K562 (cell line): ENCODE results near the gene HLCS. TPM values are rescaled to one million over a fixed set of nuclear protein-coding genes. Genes with fewer than 3 reads are reported as not detected.

Source experiments
- HMG20A ChIP-seq: fragments of 450-650 bp; formaldehyde crosslinking; conservative IDR thresholded peaks from 2 replicates; pipeline ENCODE4 v1.4.0; 2020; ENCODE audit warnings: mild to moderate bottlenecking, mixed read lengths
- MTF1 ChIP-seq: fragments of 250-450 bp; sonication (Bioruptor Pico); IDR thresholded peaks from 2 replicates; pipeline ENCODE4 v1.9.0; 2021; ENCODE audit warnings: moderate library complexity, mild to moderate bottlenecking, inconsistent platforms, borderline replicate concordance
- POU5F1 ChIP-seq: fragments of 150-350 bp; IDR thresholded peaks from 2 replicates; pipeline ENCODE4 v1.6.1; 2014; ENCODE audit warnings: borderline replicate concordance, low read length, low read depth, mild to moderate bottlenecking; ENCODE audit not compliant: partially characterized antibody
- RBM39 ChIP-seq: fragments of 200-400 bp; formaldehyde crosslinking; optimal IDR thresholded peaks from 2 replicates; pipeline ENCODE3; 2018; ENCODE audit warnings: low read depth, low read length
- SIN3A ChIP-seq, 2 experiments: fragments of 150-350 bp in 1 of 2; IDR thresholded peaks; 2 replicates each; pipeline ENCODE4 v1.6.1; 2011 to 2016; ENCODE audit warnings: borderline replicate concordance in 2 of 2, low read depth in 2 of 2, low read length in 2 of 2, mild to moderate bottlenecking in 2 of 2, moderate library complexity in 2 of 2; ENCODE audit not compliant: control insufficient read depth in 1 of 2
- SIX5 ChIP-seq, 2 experiments: IDR thresholded peaks; 2 replicates each; pipeline ENCODE4 v1.6.1; 2011; ENCODE audit warnings: low read length in 2 of 2, borderline replicate concordance in 1 of 2, low read depth in 1 of 2, mild to moderate bottlenecking in 1 of 2, moderate library complexity in 1 of 2; ENCODE audit not compliant: insufficient read depth in 1 of 2
- THRAP3 ChIP-seq: fragments of 450-650 bp; IDR thresholded peaks from 2 replicates; pipeline ENCODE4 v1.6.1; 2016; ENCODE audit warnings: mild to moderate bottlenecking, inconsistent platforms, borderline replicate concordance
- ZNF239 ChIP-seq: fragments of 250-450 bp; sonication (Bioruptor Pico); IDR thresholded peaks from 2 replicates; pipeline ENCODE4 v1.4.0; 2020; ENCODE audit warnings: mild to moderate bottlenecking
- ZNF24 ChIP-seq: fragments of 450-650 bp; IDR thresholded peaks from 2 replicates; pipeline ENCODE4 v1.6.1; 2016
- ZNF3 ChIP-seq: fragments of 250-450 bp; sonication (Bioruptor Pico); IDR thresholded peaks from 2 replicates; pipeline ENCODE4 v1.5.0; 2021; ENCODE audit warnings: mild to moderate bottlenecking, moderate library complexity
- ZNF668 ChIP-seq: fragments of 250-450 bp; sonication (Bioruptor Pico); IDR thresholded peaks from 2 replicates; pipeline ENCODE4 v1.8.0; 2022; ENCODE audit warnings: mild to moderate bottlenecking, inconsistent platforms
- polyA plus RNA-seq, 8 experiments: library from polyadenylated mRNA; depleted of rRNA in 4 of 8; stranded (reverse) in 5 of 8; unstranded in 3 of 8; fragments of >200 nt; fragmentation: Nextera tagmentation in 2 of 8; fragmentation: Illumina TruSeq in 1 of 8; extraction: Ambion mirVana in 2 of 8; extraction: Trizol in 1 of 8; gene quantifications; 2 replicates each; pipeline versions ENCODE4 v1.2.1 to v1.2.3, GENCODE V29; 2011 to 2014; ENCODE audit warnings: inconsistent platforms in 1 of 8, missing spikeins in 1 of 8
- total RNA-seq, 7 experiments: library from RNA; depleted of rRNA in 6 of 7; stranded (reverse); fragments of >200 nt in 6 of 7; fragmentation: Illumina TruSeq in 2 of 7; extraction: Trizol in 2 of 7; gene quantifications; 2 replicates each; pipeline versions ENCODE4 v1.2.1 to v1.2.3, GENCODE V29; 2011 to 2021; ENCODE audit warnings: low replicate concordance in 1 of 7
- TF ChIP-seq, protein P1 (sequence below), 2 experiments: fragments of 200-800 bp in 1 of 2; sonication (Bioruptor generic) in 1 of 2; sonication (generic) in 1 of 2; formaldehyde crosslinking in 1 of 2; IDR thresholded peaks in 1 of 2; conservative IDR thresholded peaks in 1 of 2; 2 replicates each; pipeline versions ENCODE4 v1.5.0 to v1.6.1; 2016 to 2020; ENCODE audit warnings: missing compliant biosample characterization in 1 of 2, missing genetic modification characterization in 1 of 2, missing genetic modification reagents in 1 of 2
- TF ChIP-seq, protein P2 (sequence below): sonication (generic); formaldehyde crosslinking; IDR thresholded peaks from 2 replicates; pipeline ENCODE4 v1.8.0; 2023; ENCODE audit warnings: mild to moderate bottlenecking, missing genetic modification reagents
- TF ChIP-seq, protein P3 (sequence below): fragments of 450-650 bp; IDR thresholded peaks from 2 replicates; pipeline ENCODE4 v1.7.1; 2018; ENCODE audit warnings: mild to moderate bottlenecking, low read depth; ENCODE audit not compliant: partially characterized antibody
- TF ChIP-seq, protein P4 (sequence below): fragments of 450-650 bp; IDR thresholded peaks from 2 replicates; pipeline ENCODE4 v1.6.1; 2017; ENCODE audit warnings: antibody characterized with exemption

Gene HLCS
- total and polyA plus RNA-seq, 9 of the 15 experiments (the other 6 are each of a cell fraction or from before 2014, with no cell fraction given), result 3.0 to 21.5 (median 17.1) TPM

DNA sequence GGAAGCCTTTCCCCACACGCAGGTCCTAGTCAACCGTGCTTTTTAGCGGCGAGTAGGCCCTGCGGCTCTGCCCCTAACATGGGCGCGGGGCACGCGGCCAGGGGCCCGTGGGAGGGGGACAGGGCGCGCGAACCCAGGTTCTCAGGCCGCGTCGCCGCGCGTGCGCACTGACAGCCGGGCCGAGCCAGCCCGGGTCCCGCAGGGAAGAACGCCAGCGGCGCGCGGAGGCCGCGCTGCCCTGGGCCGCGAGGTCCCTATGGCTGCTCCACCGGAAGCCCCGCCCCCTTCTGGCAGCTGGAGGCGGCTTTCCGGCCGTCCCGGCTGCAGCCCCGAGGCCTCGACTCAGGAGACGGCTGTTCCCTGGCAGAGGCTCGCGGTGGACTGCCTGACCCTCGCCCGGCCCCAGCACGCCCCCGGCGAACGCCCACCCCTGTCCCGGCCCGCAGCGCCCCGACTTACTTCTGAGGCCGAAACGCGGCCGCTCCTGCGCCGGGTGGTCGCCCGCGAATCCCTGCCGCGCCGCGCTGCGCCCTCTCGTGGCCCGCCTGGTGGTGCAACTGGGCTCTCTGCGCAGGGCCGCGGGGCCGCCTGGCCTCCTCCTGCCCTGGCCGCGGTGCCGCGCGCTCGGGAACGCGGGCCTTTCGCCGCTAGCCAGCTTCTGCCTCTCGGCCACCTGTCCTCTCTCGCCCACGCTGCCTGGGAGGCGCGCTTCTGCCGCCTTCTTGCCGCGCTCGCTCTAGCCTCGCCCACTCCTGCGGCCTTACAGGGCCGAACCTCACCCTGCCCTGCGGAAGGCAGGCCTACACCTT, 23.4 kb upstream of the HLCS start (continued):
- TF ChIP-seq, protein P1, sequence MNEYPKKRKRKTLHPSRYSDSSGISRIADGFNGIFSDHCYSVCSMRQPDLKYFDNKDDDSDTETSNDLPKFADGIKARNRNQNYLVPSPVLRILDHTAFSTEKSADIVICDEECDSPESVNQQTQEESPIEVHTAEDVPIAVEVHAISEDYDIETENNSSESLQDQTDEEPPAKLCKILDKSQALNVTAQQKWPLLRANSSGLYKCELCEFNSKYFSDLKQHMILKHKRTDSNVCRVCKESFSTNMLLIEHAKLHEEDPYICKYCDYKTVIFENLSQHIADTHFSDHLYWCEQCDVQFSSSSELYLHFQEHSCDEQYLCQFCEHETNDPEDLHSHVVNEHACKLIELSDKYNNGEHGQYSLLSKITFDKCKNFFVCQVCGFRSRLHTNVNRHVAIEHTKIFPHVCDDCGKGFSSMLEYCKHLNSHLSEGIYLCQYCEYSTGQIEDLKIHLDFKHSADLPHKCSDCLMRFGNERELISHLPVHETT (CRISPR knock-in tag; conservative IDR thresholded peaks at IDR 0.05 in 1 of 2, IDR thresholded peaks at IDR 0.05 in 1 of 2), result peak in 1 of 2 experiments; percentile 80; a peak in 2 of 4 replicates
- TF ChIP-seq ZNF3 (CRISPR knock-in tag), result no peak
- TF ChIP-seq ZNF239 (CRISPR knock-in tag), result no peak; the same call in 1 of the 2 replicates
- TF ChIP-seq ZNF668 (CRISPR knock-in tag), result peak; percentile 81; the same call in 1 of the 2 replicates
- TF ChIP-seq, protein P2, sequence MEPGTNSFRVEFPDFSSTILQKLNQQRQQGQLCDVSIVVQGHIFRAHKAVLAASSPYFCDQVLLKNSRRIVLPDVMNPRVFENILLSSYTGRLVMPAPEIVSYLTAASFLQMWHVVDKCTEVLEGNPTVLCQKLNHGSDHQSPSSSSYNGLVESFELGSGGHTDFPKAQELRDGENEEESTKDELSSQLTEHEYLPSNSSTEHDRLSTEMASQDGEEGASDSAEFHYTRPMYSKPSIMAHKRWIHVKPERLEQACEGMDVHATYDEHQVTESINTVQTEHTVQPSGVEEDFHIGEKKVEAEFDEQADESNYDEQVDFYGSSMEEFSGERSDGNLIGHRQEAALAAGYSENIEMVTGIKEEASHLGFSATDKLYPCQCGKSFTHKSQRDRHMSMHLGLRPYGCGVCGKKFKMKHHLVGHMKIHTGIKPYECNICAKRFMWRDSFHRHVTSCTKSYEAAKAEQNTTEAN (CRISPR knock-in tag), result no peak
- TF ChIP-seq RBM39, result no peak
- TF ChIP-seq, protein P3, sequence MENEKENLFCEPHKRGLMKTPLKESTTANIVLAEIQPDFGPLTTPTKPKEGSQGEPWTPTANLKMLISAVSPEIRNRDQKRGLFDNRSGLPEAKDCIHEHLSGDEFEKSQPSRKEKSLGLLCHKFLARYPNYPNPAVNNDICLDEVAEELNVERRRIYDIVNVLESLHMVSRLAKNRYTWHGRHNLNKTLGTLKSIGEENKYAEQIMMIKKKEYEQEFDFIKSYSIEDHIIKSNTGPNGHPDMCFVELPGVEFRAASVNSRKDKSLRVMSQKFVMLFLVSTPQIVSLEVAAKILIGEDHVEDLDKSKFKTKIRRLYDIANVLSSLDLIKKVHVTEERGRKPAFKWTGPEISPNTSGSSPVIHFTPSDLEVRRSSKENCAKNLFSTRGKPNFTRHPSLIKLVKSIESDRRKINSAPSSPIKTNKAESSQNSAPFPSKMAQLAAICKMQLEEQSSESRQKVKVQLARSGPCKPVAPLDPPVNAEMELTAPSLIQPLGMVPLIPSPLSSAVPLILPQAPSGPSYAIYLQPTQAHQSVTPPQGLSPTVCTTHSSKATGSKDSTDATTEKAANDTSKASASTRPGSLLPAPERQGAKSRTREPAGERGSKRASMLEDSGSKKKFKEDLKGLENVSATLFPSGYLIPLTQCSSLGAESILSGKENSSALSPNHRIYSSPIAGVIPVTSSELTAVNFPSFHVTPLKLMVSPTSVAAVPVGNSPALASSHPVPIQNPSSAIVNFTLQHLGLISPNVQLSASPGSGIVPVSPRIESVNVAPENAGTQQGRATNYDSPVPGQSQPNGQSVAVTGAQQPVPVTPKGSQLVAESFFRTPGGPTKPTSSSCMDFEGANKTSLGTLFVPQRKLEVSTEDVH, result no peak
- TF ChIP-seq SIN3A (IDR thresholded peaks at IDR 0.05; ENCODE audit: borderline replicate concordance in 2 of 2, control insufficient read depth in 1 of 2, low read depth in 2 of 2, low read length in 2 of 2), result peak; percentile 53 to 62; a peak in 2 of 4 replicates
- TF ChIP-seq MTF1 (CRISPR knock-in tag), result no peak
- TF ChIP-seq HMG20A (CRISPR knock-in tag), result no peak
- 0 out of 2 replicates have a peak, but pooled peaks have one; percentile 61 for TF ChIP-seq ZNF24
- TF ChIP-seq, protein P4, sequence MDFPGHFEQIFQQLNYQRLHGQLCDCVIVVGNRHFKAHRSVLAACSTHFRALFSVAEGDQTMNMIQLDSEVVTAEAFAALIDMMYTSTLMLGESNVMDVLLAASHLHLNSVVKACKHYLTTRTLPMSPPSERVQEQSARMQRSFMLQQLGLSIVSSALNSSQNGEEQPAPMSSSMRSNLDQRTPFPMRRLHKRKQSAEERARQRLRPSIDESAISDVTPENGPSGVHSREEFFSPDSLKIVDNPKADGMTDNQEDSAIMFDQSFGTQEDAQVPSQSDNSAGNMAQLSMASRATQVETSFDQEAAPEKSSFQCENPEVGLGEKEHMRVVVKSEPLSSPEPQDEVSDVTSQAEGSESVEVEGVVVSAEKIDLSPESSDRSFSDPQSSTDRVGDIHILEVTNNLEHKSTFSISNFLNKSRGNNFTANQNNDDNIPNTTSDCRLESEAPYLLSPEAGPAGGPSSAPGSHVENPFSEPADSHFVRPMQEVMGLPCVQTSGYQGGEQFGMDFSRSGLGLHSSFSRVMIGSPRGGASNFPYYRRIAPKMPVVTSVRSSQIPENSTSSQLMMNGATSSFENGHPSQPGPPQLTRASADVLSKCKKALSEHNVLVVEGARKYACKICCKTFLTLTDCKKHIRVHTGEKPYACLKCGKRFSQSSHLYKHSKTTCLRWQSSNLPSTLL, result no peak
- TF ChIP-seq SIX5 (IDR thresholded peaks at IDR 0.05; ENCODE audit: borderline replicate concordance in 1 of 2, insufficient read depth in 1 of 2, low read depth in 1 of 2, low read length in 2 of 2), result no peak
- TF ChIP-seq POU5F1, result no peak
- TF ChIP-seq THRAP3, result no peak
